Ovary (tissue), 9 donors: Measurements from ENCODE around the gene UBL7. TPM values are rescaled to one million over a fixed set of nuclear protein-coding genes. Genes with fewer than 3 reads are reported as not detected.
A peak's percentile ranks its signal among the peaks of the same experiment; 100 is the strongest.

ENCODE experiments used
- DNase-seq, 5 donors: peaks; one replicate each; pipeline ENCODE4 v3.0.0-alpha.2; 2019 to 2020
- H3K27ac ChIP-seq, 2 donors: fragments of 200-600 bp; one replicate each; pipeline versions ENCODE4 v1.5.1 to v1.8.0; 2019 to 2022
- H3K27me3 ChIP-seq: fragments of 200-600 bp; one replicate; pipeline ENCODE4 v1.8.0; 2022
- H3K36me3 ChIP-seq: fragments of 200-600 bp; sonication (generic); one replicate; pipeline ENCODE4 v1.5.1; 2019
- H3K4me1 ChIP-seq: one replicate; pipeline ENCODE4 v1.8.1; 2013; ENCODE audit warnings: mild to moderate bottlenecking, moderate library complexity; ENCODE audit not compliant: insufficient read depth
- H3K4me3 ChIP-seq: fragments of 200-600 bp; sonication (generic); one replicate; pipeline ENCODE4 v1.5.1; 2017
- H3K9me3 ChIP-seq, 2 donors: fragments of 200-600 bp in 1 of 2; sonication (generic) in 1 of 2; one replicate each; pipeline versions ENCODE4 v1.5.1 to v1.8.1; 2013 to 2019; ENCODE audit warnings: mild to moderate bottlenecking in 1 of 2, moderate library complexity in 1 of 2
- EP300 ChIP-seq: sonication (generic); formaldehyde crosslinking; IDR thresholded peaks from one replicate; pipeline ENCODE4 v1.6.1; 2017; ENCODE audit warnings: antibody characterized with exemption
- POLR2A ChIP-seq: fragments of 450-650 bp; IDR thresholded peaks from one replicate; pipeline ENCODE4 v1.6.1; 2017; ENCODE audit warnings: antibody characterized with exemption, mild to moderate bottlenecking, moderate library complexity
- WGBS, 3 donors: extraction: QIAGEN DNeasy Blood & Tissue Kit in 1 of 3; methylation state at CpG; one replicate each; pipeline versions ENCODE4 v1.1.5 to v1.1.7; 2013 to 2017; 5-methylcytosine and 5-hydroxymethylcytosine counted together
- intact Hi-C, 4 donors: fragments of 100-400 bp; cut with DNase I; formaldehyde crosslinking; loops; one replicate each; pipeline versions ENCODE4 v1.11.0 to v1.15.1; 2022 to 2023
- polyA plus RNA-seq, 2 donors: library from polyadenylated mRNA; stranded (reverse); fragments of 200-250 nt in 1 of 2; fragments of 350-450 nt in 1 of 2; fragmentation: Illumina TruSeq in 1 of 2; extraction: RNeasy Lipid Tissue Mini Kit (QIAGEN cat#74804) in 1 of 2; gene quantifications; one replicate each; pipeline ENCODE4 v1.2.3, GENCODE V29; 2013 to 2014
- total RNA-seq, 7 donors: library from RNA; depleted of rRNA in 2 of 7; stranded (reverse); fragments of >200 nt in 2 of 7; fragmentation: NEBNext Ultra II Directional in 3 of 7; extraction: Animal tissue kit (Norgen Biotek cat#: 25700) in 3 of 7; gene quantifications; one replicate each; pipeline versions ENCODE4 v1.1.0 to v1.2.4, GENCODE V29; 2016 to 2023
- TF ChIP-seq, protein P1 (sequence below), 3 donors: fragments of 450-650 bp in 2 of 3; fragments of 200-600 bp in 1 of 3; IDR thresholded peaks; one replicate each; pipeline versions ENCODE4 v1.5.1 to v1.8.0; 2016 to 2022; ENCODE audit warnings: antibody characterized with exemption in 3 of 3, mild to moderate bottlenecking in 1 of 3
- donor health status: DM: no; HTN: no; CAD: no; lungs with moderate emphysema.
- donor health status: DM: no; HTN: no; CAD: no.
- donor health status: Bipolar disorder and iron deficiency.
- donor health status: DM: yes; HTN: yes; CAD: no.
- donor health status: DM: no; HTN: no; CAD: no.
- donor health status: DM: yes; HTN: yes; CAD: no.

Gene UBL7
- total and polyA plus RNA-seq, 9 donors, result 26.4 to 44.1 (median 34.3) TPM

DNA sequence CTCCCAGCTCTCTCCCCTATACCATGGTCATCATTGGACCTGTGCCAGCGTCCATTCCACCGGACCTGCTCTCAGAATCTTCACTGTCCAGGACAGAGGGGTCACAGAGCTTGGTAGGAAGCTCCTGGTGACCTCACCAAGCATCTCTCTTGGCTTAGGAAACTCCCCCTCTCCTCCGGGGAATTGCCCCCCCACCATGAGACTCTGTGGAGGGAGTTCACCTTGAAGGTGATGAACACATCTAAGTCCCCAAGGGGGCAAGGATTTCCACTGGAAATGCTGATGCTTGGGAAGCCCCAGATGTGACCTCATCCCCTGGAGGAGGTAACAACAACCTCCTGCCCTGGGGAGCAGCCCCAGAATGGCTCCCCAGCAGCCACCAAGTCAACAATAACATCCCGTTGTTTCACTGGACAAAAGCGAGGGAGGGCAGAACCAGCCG, 30.4 kb downstream of the UBL7 start:
- DNase-seq, result peak in 1 of 5 donors; percentile 46
- 65 to 78% (median 71%) methylated on average over 6 of the region's 6 CpGs for WGBS, 3 donors
- intact Hi-C loops, result no loop called here
- no peaks in the 10 kb centered on the region for H3K36me3 ChIP-seq
- TF ChIP-seq POLR2A (no peak), EP300 (no peak)
- TF ChIP-seq, protein P1, sequence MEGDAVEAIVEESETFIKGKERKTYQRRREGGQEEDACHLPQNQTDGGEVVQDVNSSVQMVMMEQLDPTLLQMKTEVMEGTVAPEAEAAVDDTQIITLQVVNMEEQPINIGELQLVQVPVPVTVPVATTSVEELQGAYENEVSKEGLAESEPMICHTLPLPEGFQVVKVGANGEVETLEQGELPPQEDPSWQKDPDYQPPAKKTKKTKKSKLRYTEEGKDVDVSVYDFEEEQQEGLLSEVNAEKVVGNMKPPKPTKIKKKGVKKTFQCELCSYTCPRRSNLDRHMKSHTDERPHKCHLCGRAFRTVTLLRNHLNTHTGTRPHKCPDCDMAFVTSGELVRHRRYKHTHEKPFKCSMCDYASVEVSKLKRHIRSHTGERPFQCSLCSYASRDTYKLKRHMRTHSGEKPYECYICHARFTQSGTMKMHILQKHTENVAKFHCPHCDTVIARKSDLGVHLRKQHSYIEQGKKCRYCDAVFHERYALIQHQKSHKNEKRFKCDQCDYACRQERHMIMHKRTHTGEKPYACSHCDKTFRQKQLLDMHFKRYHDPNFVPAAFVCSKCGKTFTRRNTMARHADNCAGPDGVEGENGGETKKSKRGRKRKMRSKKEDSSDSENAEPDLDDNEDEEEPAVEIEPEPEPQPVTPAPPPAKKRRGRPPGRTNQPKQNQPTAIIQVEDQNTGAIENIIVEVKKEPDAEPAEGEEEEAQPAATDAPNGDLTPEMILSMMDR (IDR thresholded peaks at IDR 0.05), result no peak
- no peak overlapping the region for H3K27ac ChIP-seq
- H3K27me3 ChIP-seq, result no peaks in the 10 kb centered on the region
- peaks cover 9% of the 10 kb centered on the region for H3K4me1 ChIP-seq
- no peaks in the 10 kb centered on the region for H3K9me3 ChIP-seq
- no peak overlapping the region for H3K4me3 ChIP-seq

DNA sequence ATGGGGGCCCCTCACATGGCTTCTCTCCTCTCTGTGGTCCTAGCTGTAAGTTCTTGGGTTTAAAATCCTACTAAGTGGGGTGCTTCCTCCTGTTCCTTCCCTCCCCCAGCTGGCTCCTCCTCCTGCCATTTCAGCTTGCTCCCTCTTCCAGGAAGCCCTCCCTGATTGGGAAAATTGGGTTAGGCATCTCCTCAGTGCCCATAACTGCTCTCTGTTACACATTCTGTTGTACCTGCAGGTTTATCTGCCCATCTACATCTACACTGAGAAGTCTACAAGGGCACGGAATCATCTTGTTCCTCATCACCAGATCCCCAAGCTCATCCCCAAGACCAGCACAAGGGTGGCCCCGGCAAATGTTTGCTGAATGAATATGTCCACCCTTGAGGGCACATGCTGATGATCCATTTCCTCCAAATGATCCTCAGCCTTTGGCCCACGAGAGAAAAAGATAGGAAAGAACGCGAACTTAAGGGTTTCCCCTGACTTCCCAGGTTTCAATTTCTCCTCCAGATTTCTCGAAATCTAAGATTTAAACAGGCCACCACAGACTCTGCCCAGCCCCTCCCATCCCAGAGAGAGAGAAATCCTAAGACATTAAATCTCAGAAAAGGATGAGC, 31.1 kb downstream of the UBL7 start:
- 90 to 94% (median 90%) methylated on average over 6 of the region's 6 CpGs for whole genome bisulfite sequencing, 3 donors
- intact Hi-C loops, result no loop called here
- Histone ChIP-seq H3K4me3 (no peak overlapping the region), H3K4me1 (peaks cover 9% of the 10 kb centered on the region), H3K9me3 (no peaks in the 10 kb centered on the region), H3K36me3 (no peaks in the 10 kb centered on the region), H3K27me3 (no peaks in the 10 kb centered on the region), H3K27ac (no peak overlapping the region)
- DNase-seq, result no peak
- TF ChIP-seq, protein P1 (IDR thresholded peaks at IDR 0.05), result no peak
- TF ChIP-seq POLR2A, result no peak
- no peak for TF ChIP-seq EP300

DNA sequence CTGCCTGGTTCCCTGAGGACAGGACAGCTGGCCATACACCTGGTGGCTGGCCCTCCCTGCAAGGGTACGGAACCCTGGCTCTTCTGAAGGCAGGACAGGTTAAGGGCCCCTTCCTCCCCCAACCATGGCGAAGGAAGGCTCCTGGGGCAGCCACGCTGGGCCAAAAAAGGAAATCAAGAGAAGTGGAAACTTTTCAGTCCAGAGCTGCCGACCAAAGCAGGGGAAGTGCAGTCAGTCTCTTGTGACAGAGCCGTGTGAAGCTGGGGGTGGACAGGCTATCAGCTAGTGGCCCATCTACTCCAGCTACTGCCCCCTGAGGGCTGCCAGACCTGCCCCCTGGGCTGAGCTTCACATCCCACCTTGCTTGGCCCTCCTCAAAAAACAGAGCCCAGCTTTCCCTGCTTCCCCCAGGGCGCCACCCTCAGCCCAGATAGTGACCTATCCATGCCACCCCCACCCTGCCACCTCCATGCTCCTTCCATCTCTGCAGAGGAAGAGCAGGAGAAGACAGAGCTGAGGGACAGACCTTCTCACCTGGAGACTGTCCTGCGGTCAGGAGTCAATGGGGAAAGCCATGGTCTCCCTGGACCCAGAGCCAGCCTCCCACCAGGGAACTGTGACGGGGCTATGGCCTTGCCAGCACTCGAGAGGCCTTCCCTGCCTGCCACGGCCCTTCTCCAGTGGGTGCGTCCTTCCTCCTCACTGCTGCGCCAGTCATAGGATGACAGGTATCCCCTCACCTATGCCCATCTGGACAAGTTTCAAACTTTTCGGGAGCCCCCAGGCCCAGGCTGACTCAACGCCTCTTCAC, 31.8 kb downstream of the UBL7 start:
- no peak overlapping the region for H3K27ac ChIP-seq
- H3K4me1 ChIP-seq, result peaks cover 6% of the 10 kb centered on the region
- H3K27me3 ChIP-seq, result no peaks in the 10 kb centered on the region
- no peaks in the 10 kb centered on the region for H3K9me3 ChIP-seq
- TF ChIP-seq POLR2A (no peak), EP300 (no peak)
- TF ChIP-seq, protein P1 (IDR thresholded peaks at IDR 0.05), result no peak
- DNase-seq, result no peak
- no peaks in the 10 kb centered on the region for H3K36me3 ChIP-seq
- WGBS, 3 donors, result 91 to 92% (median 92%) methylated on average over 14 of the region's 14 CpGs
- H3K4me3 ChIP-seq, result no peak overlapping the region
- intact Hi-C loops, result no loop called here

DNA sequence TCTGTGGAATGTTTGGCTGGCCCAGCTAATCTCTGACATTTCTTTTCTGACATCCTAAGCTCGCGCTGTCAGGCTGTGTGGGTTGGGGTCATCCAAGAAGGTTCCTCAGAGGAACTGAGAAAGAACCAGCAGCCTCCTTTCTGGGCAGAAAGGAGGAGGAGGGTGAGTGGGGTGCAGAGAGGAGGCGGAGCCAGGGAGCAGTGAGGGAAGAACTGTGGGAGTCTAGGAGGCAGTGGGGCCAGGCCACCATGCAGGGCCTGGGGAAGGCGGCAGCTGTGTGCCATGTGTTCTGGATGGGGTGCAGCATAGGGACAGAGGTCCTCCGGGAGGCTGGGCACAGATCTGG, 32.5 kb downstream of the UBL7 start:
- no peaks in the 10 kb centered on the region for H3K36me3 ChIP-seq
- H3K27ac ChIP-seq, result no peak overlapping the region
- DNase-seq, result no peak
- TF ChIP-seq POLR2A, result no peak
- H3K27me3 ChIP-seq, result no peaks in the 10 kb centered on the region
- H3K4me3 ChIP-seq, result no peak overlapping the region
- WGBS, 3 donors, result 81 to 83% (median 83%) methylated on average over 5 of the region's 5 CpGs
- no peaks in the 10 kb centered on the region for H3K9me3 ChIP-seq
- intact Hi-C loops, result no loop called here
- peaks cover 8% of the 10 kb centered on the region for H3K4me1 ChIP-seq
